Activated CD8-positive, alpha-beta T cell treated with anti-CD3 and anti-CD28 coated beads for 36 hours (primary cell): ENCODE data around the gene MAGT1. TPM values are rescaled to one million over a fixed set of nuclear protein-coding genes. Genes with fewer than 3 reads are reported as not detected.
A peak's percentile ranks its signal among the peaks of the same experiment; 100 is the strongest.
"Not testable (repeated sequence)": the region's sequence is repeated elsewhere in the genome, so short reads cannot be mapped to it uniquely, and the experiment has no call there.

Source experiments
- ATAC-seq: fragments of 200-7000 bp; cut with Tn5 transposase; one replicate; pipeline ENCODE4 v1.10.0; 2021; ENCODE audit warnings: mild to moderate bottlenecking, moderate library complexity
- CTCF ChIA-PET: fragments of 350-600 bp; sonication (Branson Sonifier 250); formaldehyde crosslinking; loops from one replicate; lab custom pipeline; 2021; ENCODE audit warnings: antibody characterized with exemption; lab: Charles Lee
- POLR2A ChIA-PET: fragments of 350-600 bp; sonication (Branson Sonifier 250); formaldehyde crosslinking; loops from one replicate; lab custom pipeline; 2021; ENCODE audit warnings: antibody characterized with exemption; lab: Charles Lee
- DNase-seq: peaks from one replicate; pipeline ENCODE4 v3.0.0-alpha.2; 2020
- H3K27ac Mint-ChIP-seq: one replicate; pipeline ENCODE4 v1.8.0; 2021; ENCODE audit warnings: mild to moderate bottlenecking, mixed read lengths
- H3K27me3 Mint-ChIP-seq: one replicate; pipeline ENCODE4 v1.8.0; 2021; ENCODE audit warnings: mixed read lengths
- H3K36me3 Mint-ChIP-seq: one replicate; pipeline ENCODE4 v1.8.0; 2021; ENCODE audit warnings: low read depth, mixed read lengths
- H3K4me1 Mint-ChIP-seq: one replicate; pipeline ENCODE4 v1.8.0; 2021; ENCODE audit warnings: low read depth, mixed read lengths
- H3K4me3 Mint-ChIP-seq: one replicate; pipeline ENCODE4 v1.8.0; 2021; ENCODE audit warnings: mild to moderate bottlenecking, moderate library complexity, mixed read lengths
- H3K9me3 Mint-ChIP-seq: one replicate; pipeline ENCODE4 v1.8.0; 2021; ENCODE audit warnings: mixed read lengths
- intact Hi-C: fragments of 100-400 bp; cut with micrococcal nuclease; formaldehyde crosslinking; loops from one replicate; pipeline ENCODE4 v1.10.0; 2022
- total RNA-seq, 2 experiments: library from RNA; stranded (reverse); gene quantifications; one replicate each; pipeline ENCODE4 v1.2.3, GENCODE V29; 2021
- TF ChIP-seq, protein P1 (sequence below): fragments of 200-600 bp; IDR thresholded peaks from one replicate; pipeline ENCODE4 v1.8.0; 2022; ENCODE audit warnings: antibody characterized with exemption, mild to moderate bottlenecking

MAGT1 gene
- total RNA-seq, 2 experiments from 2014 or later = 33.2 to 33.7 TPM

DNA sequence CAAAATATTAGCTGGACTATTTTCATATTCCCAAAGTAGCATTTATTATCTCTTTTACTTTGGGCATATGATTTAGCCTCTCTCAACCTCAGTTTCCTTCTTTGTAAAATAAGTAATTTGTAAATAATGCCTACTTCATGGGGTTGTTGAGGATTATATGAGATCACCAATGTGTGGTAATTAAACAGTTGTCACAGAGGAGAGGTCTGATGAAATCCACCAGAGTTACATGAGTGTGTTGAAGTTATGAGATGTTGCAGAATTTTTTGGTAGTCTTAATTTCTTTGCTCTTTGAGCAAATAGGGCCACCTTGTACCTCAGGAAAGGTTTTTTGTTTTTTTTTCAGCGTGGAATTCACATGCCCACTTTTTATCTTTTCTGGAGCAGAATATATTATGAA lies 5.5 kb upstream of the MAGT1 start:
- ATAC-seq = no peak
- no peaks in the 10 kb centered on the region for H3K27me3 Mint-ChIP-seq
- peak overlapping the region; percentile 94 for H3K4me3 Mint-ChIP-seq
- no peaks in the 10 kb centered on the region for H3K9me3 Mint-ChIP-seq
- H3K36me3 Mint-ChIP-seq = peaks cover 37% of the 10 kb centered on the region
- TF ChIP-seq, protein P1, sequence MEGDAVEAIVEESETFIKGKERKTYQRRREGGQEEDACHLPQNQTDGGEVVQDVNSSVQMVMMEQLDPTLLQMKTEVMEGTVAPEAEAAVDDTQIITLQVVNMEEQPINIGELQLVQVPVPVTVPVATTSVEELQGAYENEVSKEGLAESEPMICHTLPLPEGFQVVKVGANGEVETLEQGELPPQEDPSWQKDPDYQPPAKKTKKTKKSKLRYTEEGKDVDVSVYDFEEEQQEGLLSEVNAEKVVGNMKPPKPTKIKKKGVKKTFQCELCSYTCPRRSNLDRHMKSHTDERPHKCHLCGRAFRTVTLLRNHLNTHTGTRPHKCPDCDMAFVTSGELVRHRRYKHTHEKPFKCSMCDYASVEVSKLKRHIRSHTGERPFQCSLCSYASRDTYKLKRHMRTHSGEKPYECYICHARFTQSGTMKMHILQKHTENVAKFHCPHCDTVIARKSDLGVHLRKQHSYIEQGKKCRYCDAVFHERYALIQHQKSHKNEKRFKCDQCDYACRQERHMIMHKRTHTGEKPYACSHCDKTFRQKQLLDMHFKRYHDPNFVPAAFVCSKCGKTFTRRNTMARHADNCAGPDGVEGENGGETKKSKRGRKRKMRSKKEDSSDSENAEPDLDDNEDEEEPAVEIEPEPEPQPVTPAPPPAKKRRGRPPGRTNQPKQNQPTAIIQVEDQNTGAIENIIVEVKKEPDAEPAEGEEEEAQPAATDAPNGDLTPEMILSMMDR = no peak
- ChIA-PET CTCF (interaction anchor here (1.7 to 3.9 kb wide), 2 partner anchors 10 to 124 kb away, joined by 8 to 16 read pairs; partner anchors contain the start of gene ATP7A), POLR2A (interaction anchor here (3.8 kb wide), 1 partner anchor 9 kb away, joined by 21 read pairs; the partner anchor contains the start of gene ATP7A)
- intact Hi-C loops = loop anchor here (1.0 kb wide), 1 partner anchor 10 kb away; the partner anchor contains the start of gene ATP7A
- no peak for DNase-seq
- H3K27ac Mint-ChIP-seq = peak overlapping the region; percentile 97
- peaks cover 17% of the 10 kb centered on the region for H3K4me1 Mint-ChIP-seq

DNA sequence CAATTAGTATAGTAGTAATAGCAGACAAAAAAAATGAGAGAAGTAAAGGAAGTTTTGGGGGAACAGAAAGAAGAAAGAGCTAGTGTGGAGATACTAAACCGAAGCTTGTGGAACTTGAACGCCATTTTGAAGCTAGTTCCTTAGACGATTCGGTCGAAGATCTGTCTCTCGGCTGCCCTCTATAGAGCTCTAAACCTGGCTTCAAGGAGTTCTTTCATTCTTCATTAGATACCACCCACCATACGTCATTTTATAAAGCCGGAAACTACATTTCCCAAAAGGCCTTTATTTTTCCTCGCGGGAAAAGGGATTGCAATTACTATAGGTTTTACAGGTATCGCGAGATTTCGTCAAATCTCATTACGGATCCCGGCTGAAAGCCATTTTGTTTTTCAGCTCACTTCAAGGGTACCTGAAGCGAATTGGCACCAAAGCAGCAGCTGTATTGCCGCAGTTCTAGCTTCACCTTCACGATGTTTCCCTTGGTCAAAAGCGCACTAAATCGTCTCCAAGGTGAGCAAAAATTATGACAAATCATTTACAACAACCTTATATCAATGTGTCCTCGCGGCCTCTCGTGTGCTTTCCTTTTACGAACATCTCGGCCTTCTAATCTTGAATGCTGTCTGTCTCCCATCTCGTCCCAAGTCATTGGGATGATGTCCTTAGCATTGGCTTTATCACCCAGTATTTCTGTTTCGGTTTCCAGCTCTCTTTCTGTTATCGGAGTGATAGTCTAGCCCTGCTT lies 4.0 kb upstream of the MAGT1 start, which contains the start of gene COX7B:
Gene COX7B, plus strand, starts transcription at position 388 of the 748 bp plus-strand sequence. Its CDS starts 86 bp downstream, at position 474.
- H3K36me3 Mint-ChIP-seq = peaks cover 33% of the 10 kb centered on the region

DNA sequence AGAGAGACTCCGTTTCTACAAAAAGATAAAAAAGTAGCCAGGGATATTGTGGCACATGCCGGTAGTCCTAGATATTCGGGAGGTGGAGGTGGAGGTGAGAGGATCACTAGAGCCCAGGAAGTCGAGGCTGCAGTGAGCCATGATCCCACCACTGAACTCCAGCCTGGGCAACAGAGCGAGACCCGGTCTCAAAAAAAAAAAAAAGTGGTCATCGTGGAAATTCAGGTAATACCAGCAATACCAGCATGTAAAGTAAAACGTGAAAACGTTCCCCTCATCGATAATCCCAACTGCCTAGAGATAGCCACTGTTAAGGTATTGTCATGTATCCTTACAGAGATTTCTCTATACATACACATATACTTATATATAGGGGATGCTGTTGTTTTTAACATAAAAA lies 1.5 kb downstream of the MAGT1 start:
- ChIA-PET POLR2A (no interaction called here), CTCF (no interaction called here)
- DNase-seq = no peak
- H3K36me3 Mint-ChIP-seq = peaks cover 13% of the 10 kb centered on the region
- no peaks in the 10 kb centered on the region for H3K9me3 Mint-ChIP-seq
- ATAC-seq = no peak
- peak overlapping the region; percentile 38 for H3K27ac Mint-ChIP-seq
- TF ChIP-seq, protein P1 = no peak
- peak overlapping the region; percentile 98 for H3K4me3 Mint-ChIP-seq
- H3K4me1 Mint-ChIP-seq = peaks cover 32% of the 10 kb centered on the region
- intact Hi-C loops = loop anchor here (10.0 kb wide), 1 partner anchor 109 kb away; the partner anchor contains the start of gene ATRX
- no peaks in the 10 kb centered on the region for H3K27me3 Mint-ChIP-seq

More for the DNA sequence above, 4.0 kb upstream of the MAGT1 start, which contains the start of gene COX7B:
- POLR2A ChIA-PET = interaction anchor here (0.8 to 3.8 kb wide), 5 partner anchors 10 to 451 kb away, joined by 3 to 21 read pairs (median 4); partner anchors contain the start of genes ATP7A and PGK1
- Mint-ChIP-seq H3K27me3 (no peaks in the 10 kb centered on the region), H3K27ac (peak within 1 kb of the TSS; percentile 97), H3K9me3 (no peaks in the 10 kb centered on the region), H3K4me3 (peak within 1 kb of the TSS; percentile 94), H3K4me1 (peaks cover 18% of the 10 kb centered on the region)
- ATAC-seq (peak; percentile 74), DNase-seq (peak; percentile 73)
- intact Hi-C loops = loop anchor here (10.0 kb wide), 1 partner anchor 114 kb away; the partner anchor contains the start of gene ATRX
- TF ChIP-seq, protein P1 = peak; percentile 38
- CTCF ChIA-PET = interaction anchor here (0.7 to 3.9 kb wide), 9 partner anchors 10 to 303 kb away, joined by 3 to 16 read pairs (median 3); partner anchors contain the start of gene ATP7A

DNA sequence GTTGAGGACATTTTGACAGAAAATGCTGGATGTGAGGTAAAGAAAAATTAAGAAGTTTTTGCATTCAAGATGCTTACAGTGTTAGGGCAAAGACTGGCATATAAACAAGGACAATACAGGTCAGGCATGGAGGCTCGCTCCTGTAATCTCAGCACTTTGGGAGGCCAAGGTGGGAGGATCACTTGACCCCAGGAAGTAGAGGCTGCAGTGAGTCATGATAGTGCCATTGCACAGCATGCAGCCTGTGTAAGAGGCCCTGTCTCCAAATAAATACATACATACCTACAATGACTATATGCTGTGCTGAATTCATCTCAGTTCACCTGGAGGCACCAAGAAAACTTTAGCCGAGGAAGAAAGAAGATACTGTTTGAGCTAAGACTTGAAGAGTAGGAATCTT lies 2.3 kb downstream of the MAGT1 start:
- no peaks in the 10 kb centered on the region for H3K27me3 Mint-ChIP-seq
- CTCF ChIA-PET = no interaction called here
- POLR2A ChIA-PET = no interaction called here

DNA sequence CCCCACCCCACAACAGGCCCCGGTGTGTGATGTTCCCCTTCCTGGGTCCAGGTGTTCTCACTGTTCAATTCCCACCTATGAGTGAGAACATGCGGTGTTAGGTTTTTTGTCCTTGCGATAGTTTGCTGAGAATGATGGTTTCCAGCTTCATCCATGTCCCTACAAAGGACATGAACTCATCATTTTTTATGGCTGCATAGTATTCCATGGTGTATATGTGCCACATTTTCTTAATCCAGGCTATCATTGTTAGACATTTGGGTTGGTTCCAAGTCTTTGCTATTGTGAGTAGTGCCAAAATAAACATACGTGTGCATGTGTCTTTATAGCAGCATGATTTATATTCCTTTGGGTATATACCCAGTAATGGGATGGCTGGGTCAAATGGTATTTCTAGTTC lies 13.8 kb downstream of the MAGT1 start:
- intact Hi-C loops, H3K27me3 Mint-ChIP-seq, H3K4me1 Mint-ChIP-seq, DNase-seq, CTCF ChIA-PET, POLR2A ChIA-PET, H3K4me3 Mint-ChIP-seq, H3K27ac Mint-ChIP-seq, ATAC-seq, H3K9me3 Mint-ChIP-seq: not testable (repeated sequence)
- H3K36me3 Mint-ChIP-seq = peaks cover 20% of the 10 kb centered on the region

More for the DNA sequence above, 2.3 kb downstream of the MAGT1 start:
- DNase-seq = no peak
- Mint-ChIP-seq H3K4me1 (peaks cover 32% of the 10 kb centered on the region), H3K4me3 (peak overlapping the region; percentile 22), H3K36me3 (peaks cover 13% of the 10 kb centered on the region), H3K27ac (peak overlapping the region; percentile 59), H3K9me3 (no peaks in the 10 kb centered on the region)
- ATAC-seq = no peak
- TF ChIP-seq, protein P1 = no peak
- intact Hi-C loops = loop anchor here (10.0 kb wide), 1 partner anchor 108 kb away; the partner anchor contains the start of gene ATRX
